OCI-LY1 (cell line): ENCODE results near the gene VAV2.

ENCODE experiments used
- H2AFZ ChIP-seq: fragments of 200-600 bp; sonication (generic), shearing (Covaris generic); 2 replicates; pipeline ENCODE4 v1.6.0; 2014; ENCODE audit warnings: antibody characterized with exemption, mild to moderate bottlenecking, low read length
- H3F3A ChIP-seq: fragments of 200-600 bp; sonication (generic), shearing (Covaris generic); 2 replicates; pipeline ENCODE4 v1.6.0; 2014; ENCODE audit warnings: mild to moderate bottlenecking, antibody characterized with exemption, low read length, moderate library complexity; ENCODE audit not compliant: insufficient read depth
- H3K27ac ChIP-seq: fragments of 200-600 bp; sonication (generic); 2 replicates; pipeline ENCODE4 v1.5.1; 2014; ENCODE audit warnings: low read length, mixed run types, mild to moderate bottlenecking, low read depth; ENCODE audit not compliant: poor library complexity, severe bottlenecking
- H3K27me3 ChIP-seq: fragments of 200-600 bp; sonication (generic); 2 replicates; pipeline ENCODE4 v1.6.0; 2014; ENCODE audit warnings: antibody characterized with exemption, mild to moderate bottlenecking, low read length, moderate library complexity; ENCODE audit not compliant: insufficient read depth
- H3K36me3 ChIP-seq: fragments of 200-600 bp; sonication (generic); 2 replicates; pipeline ENCODE4 v1.6.1; 2014; ENCODE audit warnings: mild to moderate bottlenecking, antibody characterized with exemption, low read length, moderate library complexity, mixed read lengths; ENCODE audit not compliant: insufficient read depth
- H3K4me1 ChIP-seq: fragments of 200-600 bp; sonication (generic); 2 replicates; pipeline ENCODE4 v1.5.1; 2014; ENCODE audit warnings: mild to moderate bottlenecking, low read length, moderate library complexity; ENCODE audit not compliant: insufficient read depth, severe bottlenecking
- H3K4me2 ChIP-seq: fragments of 200-600 bp; sonication (generic), shearing (Covaris generic); 2 replicates; pipeline ENCODE4 v1.6.1; 2014; ENCODE audit warnings: low read length
- H3K4me3 ChIP-seq: fragments of 200-600 bp; sonication (generic); 2 replicates; pipeline ENCODE4 v1.5.1; 2014; ENCODE audit warnings: low read length, low read depth, mild to moderate bottlenecking, mixed read lengths; ENCODE audit not compliant: poor library complexity, severe bottlenecking
- H3K79me2 ChIP-seq: fragments of 200-600 bp; shearing (Covaris generic); 2 replicates; pipeline ENCODE4 v1.6.1; 2016; ENCODE audit warnings: mixed run types, low read length, mixed read lengths; ENCODE audit not compliant: insufficient read depth
- H3K9ac ChIP-seq: fragments of 200-600 bp; sonication (generic), shearing (Covaris generic); 2 replicates; pipeline ENCODE4 v1.6.1; 2014; ENCODE audit warnings: mild to moderate bottlenecking, low read length, mixed read lengths
- H3K9me2 ChIP-seq: fragments of 200-600 bp; sonication (generic), shearing (Covaris generic); 2 replicates; pipeline ENCODE4 v1.6.1; 2014; ENCODE audit warnings: low read depth, mild to moderate bottlenecking, low read length, mixed read lengths
- H3K9me3 ChIP-seq: fragments of 200-600 bp; shearing (Covaris generic); 2 replicates; pipeline ENCODE4 v1.6.1; 2014; ENCODE audit warnings: low read length, mixed read lengths
- H4K20me1 ChIP-seq: fragments of 200-600 bp; sonication (generic), shearing (Covaris generic); 2 replicates; pipeline ENCODE4 v1.6.0; 2016; ENCODE audit warnings: mild to moderate bottlenecking, low read length; ENCODE audit not compliant: insufficient read depth
- CTCF ChIP-seq: fragments of 200-600 bp; sonication (generic), shearing (Covaris generic); IDR thresholded peaks from 2 replicates; pipeline ENCODE4 v1.5.1; 2017; ENCODE audit warnings: mild to moderate bottlenecking, antibody characterized with exemption, low read length, moderate library complexity, mixed read lengths
- EZH2 ChIP-seq: fragments of 200-600 bp; sonication (generic), shearing (Covaris generic); IDR thresholded peaks from 2 replicates; pipeline ENCODE4 v1.8.0; 2017; ENCODE audit warnings: borderline replicate concordance, mixed run types, mild to moderate bottlenecking, antibody characterized with exemption, low read length, moderate library complexity, mixed read lengths

The VAV2 gene

GRCh38 chr9:134003237-134003636 is 11.1 kb upstream of the VAV2 start:
- Histone ChIP-seq H3K36me3 (no peaks in the 10 kb centered on the region), H3K79me2 (no peaks in the 10 kb centered on the region), H4K20me1 (no peaks in the 10 kb centered on the region), H3K27me3 (0 out of 2 replicates have a peak, but pooled peaks cover 3% of the 10 kb centered on the region), H3K9me2 (no peaks in the 10 kb centered on the region), H3K27ac (no peak overlapping the region), H3K4me3 (no peak overlapping the region), H3K4me2 (no peak overlapping the region), H3F3A (no peaks in the 10 kb centered on the region), H3K9ac (no peak overlapping the region), H3K9me3 (no peaks in the 10 kb centered on the region), H2AFZ (no peak overlapping the region), H3K4me1 (no peaks in the 10 kb centered on the region)
- TF ChIP-seq EZH2 (no peak), CTCF (no peak)

GRCh38 chr9:134002796-134003195 is 10.7 kb upstream of the VAV2 start:
- H3K4me1 ChIP-seq: no peaks in the 10 kb centered on the region
- H3K36me3 ChIP-seq: no peaks in the 10 kb centered on the region
- H4K20me1 ChIP-seq: no peaks in the 10 kb centered on the region
- H3K27ac ChIP-seq: no peak overlapping the region
- no peak overlapping the region for H3K4me3 ChIP-seq
- H3F3A ChIP-seq: no peaks in the 10 kb centered on the region
- H3K9me2 ChIP-seq: no peaks in the 10 kb centered on the region
- H3K4me2 ChIP-seq: no peak overlapping the region
- H3K27me3 ChIP-seq: 0 out of 2 replicates have a peak, but pooled peaks cover 3% of the 10 kb centered on the region
- no peak overlapping the region for H2AFZ ChIP-seq
- H3K9ac ChIP-seq: no peak overlapping the region
- no peaks in the 10 kb centered on the region for H3K9me3 ChIP-seq
- H3K79me2 ChIP-seq: no peaks in the 10 kb centered on the region
- TF ChIP-seq CTCF (no peak), EZH2 (no peak)

GRCh38 chr9:133999851-134000265 is 7.7 kb upstream of the VAV2 start:
- Histone ChIP-seq H3F3A (no peaks in the 10 kb centered on the region), H3K4me3 (no peak overlapping the region), H3K4me1 (no peaks in the 10 kb centered on the region), H3K9ac (no peak overlapping the region), H4K20me1 (no peaks in the 10 kb centered on the region), H3K9me2 (no peaks in the 10 kb centered on the region), H3K4me2 (no peak overlapping the region), H2AFZ (no peak overlapping the region), H3K27ac (no peak overlapping the region), H3K79me2 (no peaks in the 10 kb centered on the region), H3K36me3 (no peaks in the 10 kb centered on the region), H3K27me3 (no peaks in the 10 kb centered on the region), H3K9me3 (no peaks in the 10 kb centered on the region)
- TF ChIP-seq EZH2 (no peak), CTCF (no peak)
